Neural cell (in vitro differentiated cells): Measurements from ENCODE around the gene TSPAN9.

Experiments
- EP300 ChIP-seq: fragments of 450-650 bp; conservative IDR thresholded peaks from 2 replicates; pipeline ENCODE4 v1.6.1; 2014; ENCODE audit warnings: antibody characterized with exemption, mild to moderate bottlenecking, moderate library complexity; ENCODE audit not compliant: poor library complexity, severe bottlenecking
- EZH2 ChIP-seq: fragments of 200-600, 300-800 bp; shearing (Covaris generic), sonication (generic); IDR thresholded peaks from 2 replicates; pipeline ENCODE4 v1.6.1; 2014; ENCODE audit warnings: antibody characterized with exemption, low read length, borderline replicate concordance, mild to moderate bottlenecking; ENCODE audit not compliant: insufficient read depth, poor library complexity, severe bottlenecking
- POLR2AphosphoS5 ChIP-seq: IDR thresholded peaks from 2 replicates; pipeline ENCODE4 v1.6.1; 2012
- RAD21 ChIP-seq: fragments of 450-650 bp; conservative IDR thresholded peaks from 2 replicates; pipeline ENCODE4 v1.6.1; 2014; ENCODE audit warnings: antibody characterized with exemption, mild to moderate bottlenecking, moderate library complexity
- SMC3 ChIP-seq: fragments of 450-650 bp; conservative IDR thresholded peaks from 2 replicates; pipeline ENCODE4 v1.6.1; 2014; ENCODE audit warnings: antibody characterized with exemption, mild to moderate bottlenecking, moderate library complexity; ENCODE audit not compliant: poor library complexity
- TAF1 ChIP-seq: IDR thresholded peaks from 2 replicates; pipeline ENCODE4 v1.6.1; 2012; ENCODE audit warnings: low read depth
- TF ChIP-seq, protein P1 (sequence below): fragments of 450-650 bp; IDR thresholded peaks from 2 replicates; pipeline ENCODE4 v1.5.1; 2014; ENCODE audit warnings: antibody characterized with exemption, mild to moderate bottlenecking, moderate library complexity; ENCODE audit not compliant: poor library complexity, severe bottlenecking
- TF ChIP-seq, protein P2 (sequence below): IDR thresholded peaks from 2 replicates; pipeline ENCODE4 v1.6.1; 2012; ENCODE audit warnings: borderline replicate concordance

DNA sequence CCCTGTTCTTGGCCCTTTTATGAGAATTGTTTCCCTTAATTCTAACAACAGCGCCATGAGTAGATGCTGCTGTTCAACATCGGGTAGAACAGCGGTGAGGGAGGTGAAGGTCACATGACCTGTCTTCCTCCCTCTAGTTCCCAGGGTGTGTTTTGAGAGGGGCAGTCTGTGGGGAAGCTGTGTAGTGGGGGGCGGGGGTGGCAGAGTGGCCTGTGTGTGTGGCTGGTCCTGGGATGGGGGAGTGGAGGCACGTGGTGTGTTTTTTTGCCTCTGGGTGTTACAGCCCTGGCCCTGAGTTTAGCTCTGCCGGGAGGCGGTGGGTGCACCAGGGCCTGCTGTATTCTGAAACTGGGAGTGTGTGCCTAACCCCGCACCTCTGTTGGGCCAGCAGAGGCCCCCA is 202.7 kb downstream of the TSPAN9 start:
- TF ChIP-seq, protein P1, sequence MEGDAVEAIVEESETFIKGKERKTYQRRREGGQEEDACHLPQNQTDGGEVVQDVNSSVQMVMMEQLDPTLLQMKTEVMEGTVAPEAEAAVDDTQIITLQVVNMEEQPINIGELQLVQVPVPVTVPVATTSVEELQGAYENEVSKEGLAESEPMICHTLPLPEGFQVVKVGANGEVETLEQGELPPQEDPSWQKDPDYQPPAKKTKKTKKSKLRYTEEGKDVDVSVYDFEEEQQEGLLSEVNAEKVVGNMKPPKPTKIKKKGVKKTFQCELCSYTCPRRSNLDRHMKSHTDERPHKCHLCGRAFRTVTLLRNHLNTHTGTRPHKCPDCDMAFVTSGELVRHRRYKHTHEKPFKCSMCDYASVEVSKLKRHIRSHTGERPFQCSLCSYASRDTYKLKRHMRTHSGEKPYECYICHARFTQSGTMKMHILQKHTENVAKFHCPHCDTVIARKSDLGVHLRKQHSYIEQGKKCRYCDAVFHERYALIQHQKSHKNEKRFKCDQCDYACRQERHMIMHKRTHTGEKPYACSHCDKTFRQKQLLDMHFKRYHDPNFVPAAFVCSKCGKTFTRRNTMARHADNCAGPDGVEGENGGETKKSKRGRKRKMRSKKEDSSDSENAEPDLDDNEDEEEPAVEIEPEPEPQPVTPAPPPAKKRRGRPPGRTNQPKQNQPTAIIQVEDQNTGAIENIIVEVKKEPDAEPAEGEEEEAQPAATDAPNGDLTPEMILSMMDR: no peak
- TF ChIP-seq EZH2 (no peak), RAD21 (no peak), TAF1 (no peak), POLR2AphosphoS5 (no peak), EP300 (no peak), SMC3 (no peak)
- TF ChIP-seq, protein P2, sequence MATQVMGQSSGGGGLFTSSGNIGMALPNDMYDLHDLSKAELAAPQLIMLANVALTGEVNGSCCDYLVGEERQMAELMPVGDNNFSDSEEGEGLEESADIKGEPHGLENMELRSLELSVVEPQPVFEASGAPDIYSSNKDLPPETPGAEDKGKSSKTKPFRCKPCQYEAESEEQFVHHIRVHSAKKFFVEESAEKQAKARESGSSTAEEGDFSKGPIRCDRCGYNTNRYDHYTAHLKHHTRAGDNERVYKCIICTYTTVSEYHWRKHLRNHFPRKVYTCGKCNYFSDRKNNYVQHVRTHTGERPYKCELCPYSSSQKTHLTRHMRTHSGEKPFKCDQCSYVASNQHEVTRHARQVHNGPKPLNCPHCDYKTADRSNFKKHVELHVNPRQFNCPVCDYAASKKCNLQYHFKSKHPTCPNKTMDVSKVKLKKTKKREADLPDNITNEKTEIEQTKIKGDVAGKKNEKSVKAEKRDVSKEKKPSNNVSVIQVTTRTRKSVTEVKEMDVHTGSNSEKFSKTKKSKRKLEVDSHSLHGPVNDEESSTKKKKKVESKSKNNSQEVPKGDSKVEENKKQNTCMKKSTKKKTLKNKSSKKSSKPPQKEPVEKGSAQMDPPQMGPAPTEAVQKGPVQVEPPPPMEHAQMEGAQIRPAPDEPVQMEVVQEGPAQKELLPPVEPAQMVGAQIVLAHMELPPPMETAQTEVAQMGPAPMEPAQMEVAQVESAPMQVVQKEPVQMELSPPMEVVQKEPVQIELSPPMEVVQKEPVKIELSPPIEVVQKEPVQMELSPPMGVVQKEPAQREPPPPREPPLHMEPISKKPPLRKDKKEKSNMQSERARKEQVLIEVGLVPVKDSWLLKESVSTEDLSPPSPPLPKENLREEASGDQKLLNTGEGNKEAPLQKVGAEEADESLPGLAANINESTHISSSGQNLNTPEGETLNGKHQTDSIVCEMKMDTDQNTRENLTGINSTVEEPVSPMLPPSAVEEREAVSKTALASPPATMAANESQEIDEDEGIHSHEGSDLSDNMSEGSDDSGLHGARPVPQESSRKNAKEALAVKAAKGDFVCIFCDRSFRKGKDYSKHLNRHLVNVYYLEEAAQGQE: no peak
